Coronary artery (tissue), 2 donors: ENCODE data around the gene JSRP1.

Experiments
- DNase-seq: peaks from one replicate; pipeline ENCODE4 v3.0.0-alpha.2; 2017; ENCODE audit warnings: low spot score
- H3K27ac ChIP-seq, 2 donors: fragments of 200-600 bp; sonication (generic); one replicate each; pipeline ENCODE4 v1.5.1; 2016 to 2019
- H3K4me3 ChIP-seq: fragments of 200-600 bp; sonication (generic); 2 replicates; pipeline ENCODE4 v1.5.1; 2016; ENCODE audit warnings: mild to moderate bottlenecking, moderate library complexity
- CTCF ChIP-seq: fragments of 200-600 bp; sonication (generic); IDR thresholded peaks from one replicate; pipeline ENCODE4 v1.5.1; 2019; ENCODE audit warnings: antibody characterized with exemption

JSRP1 gene

GRCh38 chr19:2294687-2295335 lies 38.6 kb upstream of the JSRP1 start:
- peak overlapping the region; percentile 52 for H3K4me3 ChIP-seq

GRCh38 chr19:2291185-2291751 lies 35.1 kb upstream of the JSRP1 start:
- no peak for DNase-seq
- Histone ChIP-seq H3K4me3 (peak overlapping the region; percentile 71), H3K27ac (no peak overlapping the region)
- TF ChIP-seq CTCF, result no peak

More at GRCh38 chr19:2294687-2295335, 38.6 kb upstream of the JSRP1 start:
- DNase-seq, result no peak
- peak overlapping the region; percentile 3 to 24 for H3K27ac ChIP-seq
- TF ChIP-seq CTCF, result no peak

- Histone ChIP-seq H3K4me3 (peak overlapping the region; percentile 71), H3K27ac (peak overlapping the region in 1 of 2 donors; percentile 60)
- no peak for DNase-seq
- TF ChIP-seq CTCF, result no peak
Measured at GRCh38 chr19:2290441-2291184, 34.4 kb upstream of the JSRP1 start.

- Histone ChIP-seq H3K4me3 (peak overlapping the region; percentile 71), H3K27ac (peak overlapping the region in 1 of 2 donors; percentile 60)
- TF ChIP-seq CTCF, result no peak
- no peak for DNase-seq
Measured at GRCh38 chr19:2289714-2290435, 33.7 kb upstream of the JSRP1 start.

- H3K4me3 ChIP-seq, result peak overlapping the region; percentile 71
- no peak for TF ChIP-seq CTCF
Measured at GRCh38 chr19:2288818-2289713, 32.8 kb upstream of the JSRP1 start.

GRCh38 chr19:2288338-2288817 lies 32.2 kb upstream of the JSRP1 start:
- Histone ChIP-seq H3K27ac (no peak overlapping the region), H3K4me3 (no peak overlapping the region)
- no peak for DNase-seq
- no peak for TF ChIP-seq CTCF

More at GRCh38 chr19:2288818-2289713, 32.8 kb upstream of the JSRP1 start:
- peak overlapping the region in 1 of 2 donors; percentile 35 for H3K27ac ChIP-seq
- no peak for DNase-seq
